Measurements from ENCODE around the gene DEFB128.
"Not testable (repeated sequence)": the region's sequence is repeated elsewhere in the genome, so short reads cannot be mapped to it uniquely, and the experiment has no call there.

Gene DEFB128

GRCh38 chr20:189611-190010 is at the start of gene DEFB128:
DEFB128 (minus strand) TSS chr20:189711; CDS start chr20:189623, 88 bp downstream.
- no peak for DNase-seq

- no peak for DNase-seq
Observed at GRCh38 chr20:237929-238328, 48.4 kb upstream of the DEFB128 start.

- DNase-seq: peak in 10 of 51 donors; percentile 1 to 25 (median 8)
Observed at GRCh38 chr20:237489-237888, 48.0 kb upstream of the DEFB128 start.

GRCh38 chr20:235891-236290 is 46.4 kb upstream of the DEFB128 start:
- peak in 8 of 51 donors; percentile 1 to 21 (median 6) for DNase-seq

- peak in 1 of 51 donors; percentile 2 for DNase-seq
Observed at GRCh38 chr20:227439-228105, 38.1 kb upstream of the DEFB128 start.

- DNase-seq: no peak
Observed at GRCh38 chr20:226958-227357, 37.4 kb upstream of the DEFB128 start, which contains the start of gene DEFB129. DEFB129 (plus strand) TSS chr20:227258; CDS start chr20:227289, 31 bp downstream.

GRCh38 chr20:225879-226278 is 36.4 kb upstream of the DEFB128 start:
- DNase-seq: not testable (repeated sequence)

GRCh38 chr20:221258-221830 is 31.8 kb upstream of the DEFB128 start:
- DNase-seq: no peak

- DNase-seq: no peak
Observed at GRCh38 chr20:219290-220115, 30.0 kb upstream of the DEFB128 start.

GRCh38 chr20:217266-217665 is 27.8 kb upstream of the DEFB128 start:
- DNase-seq: no peak

- no peak for DNase-seq
Observed at GRCh38 chr20:215796-216195, 26.3 kb upstream of the DEFB128 start.

- DNase-seq: no peak
Observed at GRCh38 chr20:214383-214782, 24.9 kb upstream of the DEFB128 start.

- DNase-seq: no peak
Observed at GRCh38 chr20:210809-211502, 21.4 kb upstream of the DEFB128 start.

- DNase-seq: peak in 2 of 51 donors; percentile 8 to 23
Observed at GRCh38 chr20:208942-209566, 19.5 kb upstream of the DEFB128 start.

GRCh38 chr20:203630-204029 is 14.1 kb upstream of the DEFB128 start:
- not testable (repeated sequence) for DNase-seq

- no peak for DNase-seq
Observed at GRCh38 chr20:199996-200395, 10.5 kb upstream of the DEFB128 start.

GRCh38 chr20:198225-198624 is 8.7 kb upstream of the DEFB128 start:
- DNase-seq: no peak

- no peak for DNase-seq
Observed at GRCh38 chr20:187733-188132, 1.8 kb downstream of the DEFB128 start.

- DNase-seq: no peak
Observed at GRCh38 chr20:184288-184687, 5.2 kb downstream of the DEFB128 start.

- no peak for DNase-seq
Observed at GRCh38 chr20:168876-169275, 20.6 kb downstream of the DEFB128 start.

GRCh38 chr20:164618-165017 is 24.9 kb downstream of the DEFB128 start:
- DNase-seq: no peak
